T-cell (primary cell): ENCODE measurements around the gene UBE2D2. TPM values are rescaled to one million over a fixed set of nuclear protein-coding genes. Genes with fewer than 3 reads are reported as not detected.
"Not testable (repeated sequence)": the region's sequence is repeated elsewhere in the genome, so short reads cannot be mapped to it uniquely, and the experiment has no call there.

Experiments used
- ATAC-seq, 4 experiments: fragments of 200-7000 bp in 3 of 4; fragments of 150-1000 bp in 1 of 4; cut with Tn5 transposase; replicated peaks in 1 of 4; 1 replicate in 3 of 4; 2 replicates in 1 of 4; pipeline ENCODE4 v1.10.0; 2021; ENCODE audit warnings: moderate library complexity in 3 of 4, mild to moderate bottlenecking in 2 of 4, moderate number of reproducible peaks in 1 of 4
- CTCF ChIA-PET, 2 donors: fragments of 300-600 bp; sonication (Branson Sonifier 250); formaldehyde crosslinking; loops; one replicate each; lab custom pipeline; 2022; ENCODE audit warnings: antibody characterized with exemption in 2 of 2; lab: Charles Lee
- POLR2A ChIA-PET, 2 donors: fragments of 300-600 bp; sonication (Branson Sonifier 250); formaldehyde crosslinking; loops; one replicate each; lab custom pipeline; 2022; ENCODE audit warnings: antibody characterized with exemption in 2 of 2; lab: Charles Lee
- DNase-seq, 35 experiments: peaks; one replicate each; pipeline versions ENCODE4 v3.0.0 to v3.0.0-alpha.2; 2013 to 2023
- H3K27ac ChIP-seq: one replicate; pipeline ENCODE4 v1.5.1; 2013; ENCODE audit warnings: low read length
- H3K27me3 ChIP-seq, 2 experiments: replicated peaks in 1 of 2; 1 replicate in 1 of 2; 2 replicates in 1 of 2; pipeline versions ENCODE4 v1.6.1 to v1.7.0; 2013; ENCODE audit warnings: low read length in 1 of 2, mixed read lengths in 1 of 2; ENCODE audit not compliant: control insufficient read depth in 2 of 2, insufficient read depth in 2 of 2; ENCODE audit errors: extremely low read depth in 1 of 2
- H3K36me3 ChIP-seq, 2 donors: 1 replicate in 1 of 2; 2 replicates in 1 of 2; pipeline versions ENCODE4 v1.6.1 to v1.7.0; 2013; ENCODE audit warnings: low read length in 1 of 2; ENCODE audit not compliant: control insufficient read depth in 2 of 2, insufficient read depth in 1 of 2; ENCODE audit errors: extremely low read depth in 1 of 2
- H3K4me1 ChIP-seq, 2 experiments: 1 replicate in 1 of 2; 2 replicates in 1 of 2; pipeline versions ENCODE4 v1.6.1 to v1.7.0; 2013; ENCODE audit warnings: low read length in 2 of 2, mixed read lengths in 1 of 2; ENCODE audit not compliant: insufficient read depth in 2 of 2, control insufficient read depth in 1 of 2; ENCODE audit errors: extremely low read depth in 1 of 2
- H3K4me3 ChIP-seq, 2 donors: 1 replicate in 1 of 2; 2 replicates in 1 of 2; pipeline versions ENCODE4 v1.5.1 to v1.7.0; 2013; ENCODE audit warnings: mild to moderate bottlenecking in 2 of 2, low read length in 1 of 2, moderate library complexity in 1 of 2; ENCODE audit not compliant: control insufficient read depth in 1 of 2; ENCODE audit errors: extremely low read depth in 1 of 2
- H3K9me3 ChIP-seq: 2 replicates; pipeline ENCODE4 v1.7.0; 2013
- H3K27ac Mint-ChIP-seq, 2 donors: one replicate each; pipeline ENCODE4 v1.8.0; 2020 to 2021; ENCODE audit warnings: mild to moderate bottlenecking in 2 of 2, mixed read lengths in 2 of 2
- H3K27me3 Mint-ChIP-seq, 2 donors: one replicate each; pipeline ENCODE4 v1.8.0; 2021 to 2022; ENCODE audit warnings: mixed read lengths in 2 of 2
- H3K36me3 Mint-ChIP-seq: one replicate; pipeline ENCODE4 v1.8.0; 2021; ENCODE audit warnings: mixed read lengths
- H3K4me1 Mint-ChIP-seq, 3 donors: one replicate each; pipeline ENCODE4 v1.8.0; 2020 to 2022; ENCODE audit warnings: mixed read lengths in 3 of 3, mild to moderate bottlenecking in 1 of 3
- H3K4me3 Mint-ChIP-seq, 3 donors: one replicate each; pipeline ENCODE4 v1.8.0; 2020 to 2022; ENCODE audit warnings: mild to moderate bottlenecking in 3 of 3, mixed read lengths in 3 of 3, moderate library complexity in 3 of 3
- H3K9me3 Mint-ChIP-seq, 3 donors: one replicate each; pipeline ENCODE4 v1.8.0; 2020 to 2022; ENCODE audit warnings: mixed read lengths in 3 of 3
- WGBS: methylation state at CpG from one replicate; pipeline ENCODE4 v1.1.5; 2013; ENCODE audit warnings: missing lambda C conversion rate; ENCODE audit not compliant: insufficient coverage; 5-methylcytosine and 5-hydroxymethylcytosine counted together
- total RNA-seq, 35 experiments: library from RNA in 6 of 35; stranded (reverse) in 6 of 35; fragments of 120-200 nt in 1 of 35; gene quantifications; one replicate each; pipeline versions ENCODE4 v1.2.1 to v1.2.4 and lab custom pipeline; 2013 to 2026

The UBE2D2 gene
- total RNA-seq (100 to 1,000 TPM; 138 to 176 (median 152) TPM), total RNA-seq (lab: John Stamatoyannopoulos, UW) (83.3 to 184 (median 114) reads per million in 29 experiments)
- total RNA-seq (2013), result 147 TPM

- peak within 1 kb of the TSS; percentile 96 to 98 for H3K27ac Mint-ChIP-seq
- H3K27me3 Mint-ChIP-seq, result no peaks in the 10 kb centered on the region
- Histone ChIP-seq H3K36me3 (no peaks in the 10 kb centered on the region), H3K9me3 (no peaks in the 10 kb centered on the region), H3K27ac (peak within 1 kb of the TSS; percentile 84), H3K27me3 (no peaks in the 10 kb centered on the region), H3K4me3 (peak within 1 kb of the TSS; percentile 70 to 71), H3K4me1 (peaks cover 25 to 32% of the 10 kb centered on the region in 2 experiments)
- no peaks in the 10 kb centered on the region for H3K9me3 Mint-ChIP-seq
- peak within 1 kb of the TSS; percentile 98 to 99 (median 98) for H3K4me3 Mint-ChIP-seq
- peak; percentile 85 to 89 (median 86) for ATAC-seq
- DNase-seq, result peak; percentile 92 to 100 (median 96)
- CTCF ChIA-PET, result interaction anchor here (0.6 to 1.3 kb wide), 8 partner anchors 10 to 256 kb away, joined by 3 to 10 read pairs (median 4); no protein-coding TSS in a partner anchor
- peaks cover 40 to 45% (median 43%) of the 10 kb centered on the region in 3 donors for H3K4me1 Mint-ChIP-seq
- POLR2A ChIA-PET, result interaction anchor here (0.7 to 0.8 kb wide), 4 partner anchors 11 to 73 kb away, joined by 4 to 19 read pairs (median 6); no protein-coding TSS in a partner anchor
- WGBS, result under 1% methylated on average over 87 of the region's 89 CpGs
- H3K36me3 Mint-ChIP-seq, result peaks cover 9% of the 10 kb centered on the region
Observed at GRCh38 chr5:139560752-139561654, at the start of gene UBE2D2. Gene UBE2D2, plus strand, starts transcription at chr5:139561339. Its CDS starts 453 bp downstream, at chr5:139561792.

GRCh38 chr5:139512786-139513390 lies 48.3 kb upstream of the UBE2D2 start:
- Mint-ChIP-seq H3K4me3 (peak overlapping the region in 1 of 3 donors; percentile 75), H3K27me3 (no peaks in the 10 kb centered on the region), H3K36me3 (no peaks in the 10 kb centered on the region), H3K4me1 (peaks cover 35 to 48% (median 44%) of the 10 kb centered on the region in 3 donors), H3K9me3 (no peaks in the 10 kb centered on the region), H3K27ac (peak overlapping the region; percentile 13 to 80)
- CTCF ChIA-PET, result interaction anchor here (0.5 to 5.8 kb wide), 19 partner anchors 30 to 169 kb away, joined by 3 to 71 read pairs (median 4); partner anchors contain the start of genes STING1 (in 2 of the 2) and DNAJC18 (in 1 of the 2)
- no peak overlapping the region for H3K27ac ChIP-seq
- POLR2A ChIA-PET, result no interaction called here
- H3K36me3 ChIP-seq, result no peaks in the 10 kb centered on the region
- no peak overlapping the region for H3K4me3 ChIP-seq
- H3K4me1 ChIP-seq, result peaks cover 4 to 37% of the 10 kb centered on the region in 2 experiments
- DNase-seq (peak in 1 of 35 experiments; percentile 13), ATAC-seq (no peak)
- H3K9me3 ChIP-seq, result no peaks in the 10 kb centered on the region
- H3K27me3 ChIP-seq, result no peaks in the 10 kb centered on the region
- 100% methylated on average over 2 of the region's 6 CpGs for WGBS

GRCh38 chr5:139513434-139513833 lies 47.7 kb upstream of the UBE2D2 start:
- H3K27me3 Mint-ChIP-seq, H3K9me3 Mint-ChIP-seq, H3K4me3 ChIP-seq, H3K36me3 Mint-ChIP-seq, H3K9me3 ChIP-seq, H3K36me3 ChIP-seq, H3K27ac ChIP-seq, POLR2A ChIA-PET, H3K27me3 ChIP-seq: not testable (repeated sequence)
- H3K4me1 Mint-ChIP-seq, result peaks cover 40 to 52% (median 49%) of the 10 kb centered on the region in 3 donors
- DNase-seq (peak; percentile 54 to 87 (median 73)), ATAC-seq (peak; percentile 61 to 68 (median 62))
- H3K4me3 Mint-ChIP-seq, result peak overlapping the region in 1 of 3 donors; percentile 21
- WGBS, result 68% methylated on average over 4 of the region's 5 CpGs
- H3K27ac Mint-ChIP-seq, result peak overlapping the region in 1 of 2 donors; percentile 58
- CTCF ChIA-PET, result interaction anchor here (0.6 to 5.8 kb wide), 18 partner anchors 24 to 152 kb away, joined by 3 to 71 read pairs (median 4); partner anchors contain the start of genes STING1 (in 2 of the 2) and DNAJC18 (in 1 of the 2)
- H3K4me1 ChIP-seq, result peaks cover 6 to 42% of the 10 kb centered on the region in 2 experiments

- Mint-ChIP-seq H3K27ac (peak overlapping the region in 1 of 2 donors; percentile 58), H3K4me1 (peaks cover 46 to 56% (median 53%) of the 10 kb centered on the region in 3 donors), H3K36me3 (no peaks in the 10 kb centered on the region), H3K9me3 (no peaks in the 10 kb centered on the region), H3K27me3 (no peaks in the 10 kb centered on the region), H3K4me3 (peak overlapping the region in 1 of 3 donors; percentile 21)
- DNase-seq (no peak), ATAC-seq (no peak)
- Histone ChIP-seq H3K27me3 (peaks cover 0 to 3% of the 10 kb centered on the region in 2 experiments), H3K4me3 (no peak overlapping the region), H3K9me3 (no peaks in the 10 kb centered on the region), H3K36me3 (no peaks in the 10 kb centered on the region), H3K27ac (no peak overlapping the region), H3K4me1 (peaks cover 6 to 45% of the 10 kb centered on the region in 2 experiments)
- WGBS, result 100% methylated on average over 1 of the region's 6 CpGs
- ChIA-PET POLR2A (no interaction called here), CTCF (interaction anchor here (0.6 to 5.8 kb wide), 21 partner anchors 10 to 920 kb away, joined by 3 to 71 read pairs (median 4); partner anchors contain the start of genes STING1 (in 2 of the 2), DNAJC18 (in 1 of the 2) and SMIM33 (in 1 of the 2))
Observed at GRCh38 chr5:139513852-139514485, 47.2 kb upstream of the UBE2D2 start.

- ATAC-seq, result no peak
- H3K27me3 ChIP-seq, result peaks cover 0 to 5% of the 10 kb centered on the region in 2 experiments
- H3K9me3 Mint-ChIP-seq, result no peaks in the 10 kb centered on the region
- no peaks in the 10 kb centered on the region for H3K36me3 Mint-ChIP-seq
- H3K4me3 ChIP-seq, result no peak overlapping the region
- 33% methylated on average over 1 of the region's 2 CpGs for WGBS
- DNase-seq, result no peak
- no peak overlapping the region for H3K27ac Mint-ChIP-seq
- no peaks in the 10 kb centered on the region for H3K9me3 ChIP-seq
- peaks cover 6 to 45% of the 10 kb centered on the region in 2 experiments for H3K4me1 ChIP-seq
- CTCF ChIA-PET, result interaction anchor here (0.5 to 5.8 kb wide), 16 partner anchors 10 to 920 kb away, joined by 3 to 71 read pairs (median 4); partner anchors contain the start of gene SMIM33 (in 1 of the 2)
- H3K4me1 Mint-ChIP-seq, result peaks cover 46 to 57% (median 54%) of the 10 kb centered on the region in 3 donors
- H3K36me3 ChIP-seq, result no peaks in the 10 kb centered on the region
- POLR2A ChIA-PET, result no interaction called here
- H3K4me3 Mint-ChIP-seq, result no peak overlapping the region
- H3K27ac ChIP-seq, result no peak overlapping the region
- H3K27me3 Mint-ChIP-seq, result no peaks in the 10 kb centered on the region
Observed at GRCh38 chr5:139514486-139514856, 46.7 kb upstream of the UBE2D2 start.
